GM12878 (cell line): ENCODE data around the gene ZBTB5.

Experiments used
- BRCA1 ChIP-seq: IDR thresholded peaks from 2 replicates; pipeline ENCODE4 v1.6.1; 2011; ENCODE audit warnings: low read depth, low read length, improper control_type of control experiment
- RCOR1 ChIP-seq: conservative IDR thresholded peaks from 2 replicates; pipeline ENCODE4 v1.6.1; 2012; ENCODE audit warnings: low read depth, low read length, improper control_type of control experiment
- TF ChIP-seq, protein P1 (sequence below), 3 experiments: IDR thresholded peaks in 2 of 3; conservative IDR thresholded peaks in 1 of 3; 2 replicates each; pipeline ENCODE4 v1.5.1; 2011; ENCODE audit warnings: low read depth in 3 of 3, low read length in 3 of 3, mild to moderate bottlenecking in 3 of 3, control low read depth in 2 of 3, moderate library complexity in 2 of 3, inconsistent platforms in 1 of 3, mixed read lengths in 1 of 3; ENCODE audit not compliant: control insufficient read depth in 2 of 3, insufficient read depth in 1 of 3; ENCODE audit errors: extremely low read depth in 1 of 3
- TF ChIP-seq, protein P2 (sequence below): IDR thresholded peaks from 2 replicates; pipeline ENCODE4 v1.6.1; 2012; ENCODE audit warnings: low read depth, low read length, improper control_type of control experiment

DNA sequence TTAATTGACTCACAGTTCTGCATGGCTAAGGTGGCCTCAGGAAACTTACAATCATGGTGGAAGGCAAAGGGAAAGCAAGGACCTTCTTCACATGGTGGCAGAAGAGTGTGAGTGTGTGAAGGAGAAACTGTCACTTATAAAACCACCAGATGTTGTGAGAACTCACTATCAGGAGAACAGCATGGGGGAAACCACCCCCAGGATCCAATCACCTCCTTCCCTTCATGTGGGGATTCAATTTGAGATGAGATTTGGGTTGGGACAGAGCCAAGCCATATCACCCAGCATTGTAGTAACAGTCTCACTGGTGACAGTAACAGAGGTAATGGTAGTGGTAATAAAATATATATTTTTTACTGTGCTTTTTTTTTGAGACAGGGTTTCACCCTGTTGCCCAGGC lies 18.1 kb downstream of the ZBTB5 start:
- TF ChIP-seq BRCA1 (no peak), RCOR1 (no peak)
- TF ChIP-seq, protein P1, sequence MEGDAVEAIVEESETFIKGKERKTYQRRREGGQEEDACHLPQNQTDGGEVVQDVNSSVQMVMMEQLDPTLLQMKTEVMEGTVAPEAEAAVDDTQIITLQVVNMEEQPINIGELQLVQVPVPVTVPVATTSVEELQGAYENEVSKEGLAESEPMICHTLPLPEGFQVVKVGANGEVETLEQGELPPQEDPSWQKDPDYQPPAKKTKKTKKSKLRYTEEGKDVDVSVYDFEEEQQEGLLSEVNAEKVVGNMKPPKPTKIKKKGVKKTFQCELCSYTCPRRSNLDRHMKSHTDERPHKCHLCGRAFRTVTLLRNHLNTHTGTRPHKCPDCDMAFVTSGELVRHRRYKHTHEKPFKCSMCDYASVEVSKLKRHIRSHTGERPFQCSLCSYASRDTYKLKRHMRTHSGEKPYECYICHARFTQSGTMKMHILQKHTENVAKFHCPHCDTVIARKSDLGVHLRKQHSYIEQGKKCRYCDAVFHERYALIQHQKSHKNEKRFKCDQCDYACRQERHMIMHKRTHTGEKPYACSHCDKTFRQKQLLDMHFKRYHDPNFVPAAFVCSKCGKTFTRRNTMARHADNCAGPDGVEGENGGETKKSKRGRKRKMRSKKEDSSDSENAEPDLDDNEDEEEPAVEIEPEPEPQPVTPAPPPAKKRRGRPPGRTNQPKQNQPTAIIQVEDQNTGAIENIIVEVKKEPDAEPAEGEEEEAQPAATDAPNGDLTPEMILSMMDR (IDR thresholded peaks at IDR 0.05 in 2 of 3, conservative IDR thresholded peaks at IDR 0.05 in 1 of 3; ENCODE audit: control insufficient read depth in 2 of 3, extremely low read depth in 1 of 3, insufficient read depth in 1 of 3, low read depth in 3 of 3, low read length in 3 of 3), result no peak
- TF ChIP-seq, protein P2, sequence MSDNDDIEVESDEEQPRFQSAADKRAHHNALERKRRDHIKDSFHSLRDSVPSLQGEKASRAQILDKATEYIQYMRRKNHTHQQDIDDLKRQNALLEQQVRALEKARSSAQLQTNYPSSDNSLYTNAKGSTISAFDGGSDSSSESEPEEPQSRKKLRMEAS, result no peak
